Esophagus (tissue), 2 donors: Measurements from ENCODE around the gene FAM217B. TPM values are rescaled to one million over a fixed set of nuclear protein-coding genes. Genes with fewer than 3 reads are reported as not detected.
"Not testable (repeated sequence)": the region's sequence is repeated elsewhere in the genome, so short reads cannot be mapped to it uniquely, and the experiment has no call there.

ENCODE experiments used
- H3K27ac ChIP-seq, 2 donors: one replicate each; pipeline ENCODE4 v1.5.1; 2013; ENCODE audit warnings: low read depth in 2 of 2, mild to moderate bottlenecking in 2 of 2, inconsistent platforms in 1 of 2, low read length in 1 of 2, moderate library complexity in 1 of 2
- H3K27me3 ChIP-seq, 2 donors: one replicate each; pipeline ENCODE4 v1.6.1; 2013; ENCODE audit warnings: low read length in 2 of 2, control low read depth in 1 of 2, mild to moderate bottlenecking in 1 of 2; ENCODE audit not compliant: insufficient read depth in 2 of 2, control insufficient read depth in 1 of 2
- H3K36me3 ChIP-seq, 2 donors: one replicate each; pipeline ENCODE4 v1.6.1; 2013; ENCODE audit warnings: low read length in 1 of 2; ENCODE audit not compliant: control insufficient read depth in 2 of 2, insufficient read depth in 2 of 2
- H3K4me1 ChIP-seq, 2 donors: one replicate each; pipeline ENCODE4 v1.6.1; 2013; ENCODE audit warnings: low read length in 1 of 2; ENCODE audit not compliant: control insufficient read depth in 2 of 2, insufficient read depth in 2 of 2
- H3K4me3 ChIP-seq, 2 donors: one replicate each; pipeline ENCODE4 v1.5.1; 2013; ENCODE audit warnings: low read length in 2 of 2, mild to moderate bottlenecking in 2 of 2, low read depth in 1 of 2, moderate library complexity in 1 of 2
- H3K9me3 ChIP-seq, 2 donors: one replicate each; pipeline ENCODE4 v1.6.1; 2013; ENCODE audit warnings: mild to moderate bottlenecking in 2 of 2, low read depth in 1 of 2, low read length in 1 of 2, moderate library complexity in 1 of 2; ENCODE audit not compliant: control insufficient read depth in 2 of 2, insufficient read depth in 1 of 2
- WGBS, 2 donors: extraction: QIAGEN DNeasy Blood & Tissue Kit; methylation state at CpG; one replicate each; pipeline ENCODE4 v1.1.7; 2013; 5-methylcytosine and 5-hydroxymethylcytosine counted together
- polyA plus RNA-seq, 2 donors: library from polyadenylated mRNA; stranded (reverse); fragments of 200-250 nt; gene quantifications; one replicate each; pipeline ENCODE4 v1.2.3, GENCODE V29; 2013
- donor health status: healthy with polysubstance abuse.
- donor health status: Bipolar disorder and iron deficiency.

Gene FAM217B
- polyA plus RNA-seq, 2 donors = 2.2 TPM

DNA sequence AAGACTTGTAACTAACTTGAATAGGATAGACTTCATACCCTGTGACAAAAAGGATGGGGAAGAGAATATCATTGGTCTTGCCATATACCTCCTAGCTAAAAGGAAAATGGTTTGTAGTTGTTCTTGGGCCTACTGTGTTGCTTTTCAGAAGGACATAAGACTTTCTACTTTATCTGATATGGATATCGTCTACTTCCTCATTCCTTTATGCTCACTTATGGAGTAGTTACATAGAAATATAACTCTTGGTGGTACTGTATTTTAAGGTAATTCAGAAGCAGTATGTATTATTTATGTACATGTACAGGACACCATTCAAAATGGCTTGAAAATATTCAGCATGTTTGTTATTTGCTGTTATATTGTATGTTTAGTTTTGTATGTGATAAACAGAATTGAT is 8.0 kb downstream of the FAM217B start:
- Histone ChIP-seq H3K4me1 (no peaks in the 10 kb centered on the region), H3K36me3 (peaks cover 0 to 8% of the 10 kb centered on the region in 2 donors), H3K4me3 (no peak overlapping the region), H3K27ac (no peak overlapping the region), H3K27me3 (no peaks in the 10 kb centered on the region), H3K9me3 (no peaks in the 10 kb centered on the region)
- 61 to 70% methylated on average over 1 of the region's 1 CpG for WGBS, 2 donors

DNA sequence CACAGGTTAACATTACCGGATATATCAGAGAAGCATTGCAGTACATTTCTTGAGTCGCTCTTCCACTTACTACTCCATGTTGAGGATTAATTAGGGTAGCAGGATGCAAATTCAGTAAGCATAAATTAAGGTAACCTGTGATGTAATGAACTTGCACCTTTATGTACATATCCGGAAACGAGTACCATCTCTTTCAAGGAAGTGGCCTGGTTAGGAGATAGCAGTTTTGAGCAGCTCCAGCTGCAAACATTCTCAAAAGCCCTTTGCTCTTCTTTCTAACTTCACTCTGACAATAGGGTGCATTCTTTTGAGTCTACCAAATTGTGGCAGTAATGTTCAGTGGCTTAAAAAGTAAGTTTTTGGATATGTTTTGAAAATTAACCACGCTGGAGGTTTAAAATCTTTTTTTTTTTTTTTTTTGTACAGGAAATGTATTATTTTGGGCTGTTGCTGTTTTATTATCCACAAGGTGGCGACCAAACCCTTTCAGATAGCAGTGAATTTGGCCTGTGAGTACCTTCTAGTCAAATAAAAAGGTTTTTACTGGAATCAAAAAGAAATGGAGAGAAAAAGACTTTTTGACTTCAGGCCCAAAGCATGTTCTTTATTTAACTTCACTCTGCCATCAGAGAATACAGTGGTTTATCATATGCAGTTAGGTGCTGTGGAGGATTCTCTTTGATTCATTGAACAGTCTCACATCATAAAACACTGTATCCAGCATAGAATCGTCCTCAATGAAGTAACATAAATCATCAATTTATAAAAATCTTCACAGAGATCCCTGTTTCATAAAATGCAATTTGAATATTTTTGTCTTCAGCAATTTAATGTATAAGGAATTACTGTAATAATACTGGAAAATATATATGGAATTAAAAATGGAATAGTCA is 8.9 kb downstream of the FAM217B start:
- Histone ChIP-seq H3K27me3 (no peaks in the 10 kb centered on the region), H3K36me3 (peaks cover 0 to 5% of the 10 kb centered on the region in 2 donors), H3K27ac (no peak overlapping the region), H3K4me3 (no peak overlapping the region), H3K4me1 (no peaks in the 10 kb centered on the region), H3K9me3 (no peaks in the 10 kb centered on the region)
- 38 to 43% methylated on average over 7 of the region's 7 CpGs for WGBS, 2 donors

DNA sequence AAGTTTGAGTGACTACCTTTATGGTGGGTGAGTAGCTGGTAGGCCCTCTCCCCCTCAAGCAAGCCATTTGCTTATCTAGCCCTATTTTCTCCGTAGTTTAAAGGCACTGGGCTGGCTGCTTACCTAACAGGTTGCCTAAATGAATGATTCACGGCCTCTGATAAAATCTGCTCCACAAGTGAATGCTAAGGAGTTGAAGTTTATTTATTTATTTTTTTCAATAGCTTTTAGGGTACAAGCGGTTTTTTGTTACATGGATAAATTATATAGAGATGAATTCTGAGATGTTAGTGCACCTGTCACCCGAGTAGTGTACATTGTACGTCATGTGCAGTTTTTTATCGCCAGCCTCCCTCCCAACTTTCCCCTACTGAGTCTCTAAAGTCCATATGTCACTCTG is 9.7 kb downstream of the FAM217B start:
- H3K27me3 ChIP-seq = no peaks in the 10 kb centered on the region
- peaks cover 0 to under 1% of the 10 kb centered on the region in 2 donors for H3K4me1 ChIP-seq
- 93 to 95% methylated on average over 6 of the region's 6 CpGs for WGBS, 2 donors
- no peak overlapping the region for H3K27ac ChIP-seq
- H3K9me3 ChIP-seq = no peaks in the 10 kb centered on the region
- H3K4me3 ChIP-seq = no peak overlapping the region
- no peaks in the 10 kb centered on the region for H3K36me3 ChIP-seq

DNA sequence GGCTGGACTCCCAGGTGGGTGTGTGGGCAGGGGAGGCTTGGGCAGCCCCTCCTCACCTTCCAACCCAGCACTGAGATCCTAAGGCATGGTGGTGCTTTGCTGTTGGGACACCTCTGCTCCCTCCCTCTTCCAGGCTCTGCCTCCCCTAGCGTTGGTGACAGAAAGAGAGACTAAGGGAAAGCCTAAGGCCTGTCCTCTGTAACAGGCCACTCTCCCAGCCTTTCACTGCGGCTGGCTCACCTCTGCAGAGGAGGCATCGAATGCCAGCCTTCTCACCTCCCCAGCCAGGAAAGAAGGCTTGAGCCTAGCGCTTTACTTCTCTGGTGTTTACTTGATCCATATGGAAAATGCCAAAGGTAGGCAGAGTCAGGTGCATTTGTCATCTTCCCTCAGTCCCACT is 14.5 kb downstream of the FAM217B start:
- H3K4me1 ChIP-seq = peaks cover 2 to 4% of the 10 kb centered on the region in 2 donors
- H3K27ac ChIP-seq = no peak overlapping the region
- WGBS, 2 donors = 90 to 94% methylated on average over 4 of the region's 4 CpGs
- H3K36me3 ChIP-seq = no peaks in the 10 kb centered on the region
- H3K9me3 ChIP-seq = no peaks in the 10 kb centered on the region
- no peaks in the 10 kb centered on the region for H3K27me3 ChIP-seq
- no peak overlapping the region for H3K4me3 ChIP-seq

DNA sequence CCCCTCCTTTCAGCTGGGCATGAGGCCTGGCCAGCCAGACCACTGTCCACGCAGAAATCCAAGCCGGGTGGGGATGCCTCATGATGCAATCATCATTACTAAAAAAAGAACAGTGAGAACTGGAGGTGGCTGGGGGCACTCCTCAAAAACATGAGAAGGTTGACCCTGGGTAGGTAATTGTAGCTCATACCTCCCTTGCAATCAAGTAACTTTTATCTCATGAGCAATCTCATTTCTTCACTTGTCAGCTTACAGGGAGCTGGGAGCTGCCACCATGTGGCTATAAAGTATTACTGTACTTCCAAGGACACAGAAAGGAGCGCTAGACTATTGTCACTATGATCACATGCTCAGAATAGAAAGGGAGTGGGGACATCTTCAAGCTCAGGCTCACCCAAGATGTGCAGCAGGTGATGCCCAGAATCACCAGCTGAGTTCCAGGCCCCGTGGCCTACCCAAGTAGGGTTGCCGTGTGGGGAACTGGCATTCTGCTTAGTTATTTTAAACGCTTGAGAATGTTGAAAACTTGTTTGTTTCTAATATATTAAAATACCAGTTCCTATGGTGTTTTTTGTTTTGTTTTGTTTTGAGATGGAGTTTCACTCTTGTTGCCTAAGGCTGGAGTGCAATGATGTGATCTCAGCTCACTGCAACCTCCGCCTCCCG is 15.1 kb downstream of the FAM217B start:
- no peak overlapping the region for H3K27ac ChIP-seq
- no peaks in the 10 kb centered on the region for H3K36me3 ChIP-seq
- no peak overlapping the region for H3K4me3 ChIP-seq
- no peaks in the 10 kb centered on the region for H3K27me3 ChIP-seq
- H3K9me3 ChIP-seq = no peaks in the 10 kb centered on the region
- 83 to 86% methylated on average over 8 of the region's 8 CpGs for WGBS, 2 donors
- H3K4me1 ChIP-seq = peaks cover 2 to 4% of the 10 kb centered on the region in 2 donors

DNA sequence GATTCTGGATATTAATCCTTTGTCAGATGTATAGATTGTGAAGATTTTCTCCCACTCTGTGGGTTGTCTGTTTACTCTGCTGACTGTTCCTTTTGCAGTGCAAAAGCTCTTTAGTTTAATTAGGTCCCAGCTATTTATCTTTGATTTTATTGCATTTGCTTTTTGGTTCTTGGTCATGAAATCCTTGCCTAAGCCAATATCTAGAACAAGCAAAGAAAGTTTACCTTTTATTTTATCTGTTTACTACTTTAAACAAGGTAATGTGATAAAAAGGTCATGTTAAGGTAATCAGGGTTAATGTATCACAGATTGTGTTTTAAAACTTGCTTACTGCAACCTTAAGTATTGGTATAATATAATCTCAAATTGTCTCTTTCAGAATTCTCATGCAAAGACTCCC is 17.4 kb downstream of the FAM217B start:
- not testable (repeated sequence) for H3K27me3 ChIP-seq, H3K36me3 ChIP-seq, H3K4me3 ChIP-seq, H3K4me1 ChIP-seq, H3K9me3 ChIP-seq, H3K27ac ChIP-seq

DNA sequence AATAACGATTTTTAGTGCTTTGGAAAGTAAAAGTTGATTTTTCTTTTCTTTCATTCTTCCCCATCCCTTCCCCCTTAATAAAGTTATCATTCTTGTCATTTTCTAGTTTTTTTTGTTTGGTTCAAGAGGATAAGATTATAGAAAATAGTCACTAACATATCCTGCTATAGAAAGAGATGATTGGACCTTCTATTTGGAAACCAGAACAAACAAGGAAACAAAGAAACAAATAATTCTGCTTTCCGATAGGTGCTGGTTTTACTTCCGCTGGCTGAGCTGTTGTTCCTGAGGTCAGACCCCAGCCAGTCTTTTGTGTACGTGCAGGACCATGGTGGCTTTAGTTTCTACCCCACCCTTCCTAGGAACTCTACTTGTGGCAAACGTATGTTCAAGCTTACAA is 17.9 kb downstream of the FAM217B start, which contains the start of gene CDH26:
TSS of gene CDH26 (plus strand) at position 301 of the 400 bp plus-strand sequence. CDS start 304 bp downstream, outside the sequence.
- Histone ChIP-seq H3K4me3 (no peak within 1 kb of the TSS), H3K27ac (no peak within 1 kb of the TSS), H3K36me3 (no peaks in the 10 kb centered on the region), H3K4me1 (peaks cover 2 to 4% of the 10 kb centered on the region in 2 donors), H3K27me3 (no peaks in the 10 kb centered on the region), H3K9me3 (no peaks in the 10 kb centered on the region)
- WGBS, 2 donors = 78 to 85% methylated on average over 5 of the region's 5 CpGs

DNA sequence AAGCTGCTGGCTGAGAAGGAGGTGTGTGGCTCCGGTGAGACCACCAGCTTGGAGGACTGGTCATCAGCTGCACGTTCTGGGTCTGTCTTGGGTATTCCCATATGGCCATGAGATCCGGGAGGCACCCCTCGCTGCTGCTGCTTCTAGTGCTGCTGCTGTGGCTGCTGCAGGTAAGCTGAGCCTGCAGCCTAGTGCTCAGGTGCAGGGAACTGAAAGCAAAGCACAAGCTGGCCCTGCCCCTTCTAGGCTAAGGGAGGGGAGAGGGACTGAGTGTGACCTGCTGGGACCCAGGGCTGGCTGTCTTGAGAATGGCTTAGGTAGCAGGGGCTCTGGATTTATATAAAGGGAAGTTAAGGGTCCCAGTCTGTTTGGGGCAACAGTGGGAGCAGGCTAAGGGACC is 18.4 kb downstream of the FAM217B start:
- WGBS, 2 donors = 80 to 87% methylated on average over 4 of the region's 4 CpGs
- Histone ChIP-seq H3K27me3 (no peaks in the 10 kb centered on the region), H3K4me3 (no peak overlapping the region), H3K4me1 (peaks cover 2 to 4% of the 10 kb centered on the region in 2 donors), H3K36me3 (no peaks in the 10 kb centered on the region), H3K9me3 (no peaks in the 10 kb centered on the region), H3K27ac (no peak overlapping the region)

DNA sequence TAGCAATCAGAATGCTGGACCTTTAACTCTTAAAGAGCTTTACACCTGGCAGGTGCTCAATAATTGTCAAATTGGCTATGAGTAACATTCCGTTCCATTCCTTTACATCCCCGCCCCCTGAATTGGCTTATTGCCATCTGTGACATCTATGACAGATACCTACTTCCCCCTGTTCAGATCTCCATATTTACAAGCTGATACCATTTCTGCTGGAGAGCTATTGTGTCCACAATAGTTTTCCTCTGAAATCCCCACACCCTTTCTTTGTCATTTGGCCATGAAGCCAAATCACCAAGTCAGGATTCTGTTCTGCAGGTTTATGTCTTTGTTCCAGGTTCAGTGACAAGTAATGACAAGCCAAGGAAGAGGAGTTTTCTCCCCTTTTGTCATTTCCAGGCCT is 21.2 kb downstream of the FAM217B start:
- Histone ChIP-seq H3K27ac (peak overlapping the region; percentile 87 to 94), H3K36me3 (no peaks in the 10 kb centered on the region), H3K9me3 (no peaks in the 10 kb centered on the region), H3K4me1 (peaks cover 2% of the 10 kb centered on the region in 2 donors), H3K27me3 (no peaks in the 10 kb centered on the region), H3K4me3 (no peak overlapping the region)
- 47 to 58% methylated on average over 2 of the region's 2 CpGs for WGBS, 2 donors
